Psoas muscle (tissue), 8 donors: Measurements from ENCODE around the gene GRK4. TPM values are rescaled to one million over a fixed set of nuclear protein-coding genes. Genes with fewer than 3 reads are reported as not detected.

Experiments used
- ATAC-seq, 4 donors: fragments of 200-7000 bp; cut with Tn5 transposase; one replicate each; pipeline ENCODE4 v1.9.1; 2020; ENCODE audit warnings: moderate library complexity in 3 of 4, mild to moderate bottlenecking in 2 of 4
- DNase-seq, 2 donors: peaks; one replicate each; pipeline ENCODE4 v3.0.0-alpha.2; 2020
- H3K27ac ChIP-seq: fragments of 200-600 bp; one replicate; pipeline ENCODE4 v1.8.0; 2022
- H3K27me3 ChIP-seq, 3 donors: fragments of 200-600 bp in 1 of 3; one replicate each; pipeline versions ENCODE4 v1.6.1 to v1.8.0; 2013 to 2022; ENCODE audit warnings: low read length in 2 of 3, mild to moderate bottlenecking in 2 of 3, moderate library complexity in 1 of 3; ENCODE audit not compliant: insufficient read depth in 3 of 3
- H3K36me3 ChIP-seq, 2 donors: fragments of 200-600 bp in 1 of 2; one replicate each; pipeline versions ENCODE4 v1.6.1 to v1.8.0; 2013 to 2022; ENCODE audit warnings: low read depth in 1 of 2, mild to moderate bottlenecking in 1 of 2, moderate library complexity in 1 of 2; ENCODE audit not compliant: insufficient read depth in 1 of 2
- H3K4me1 ChIP-seq: fragments of 200-600 bp; one replicate; pipeline ENCODE4 v1.8.0; 2022
- H3K4me3 ChIP-seq: fragments of 200-600 bp; one replicate; pipeline ENCODE4 v1.8.0; 2022; ENCODE audit warnings: mild to moderate bottlenecking
- H3K9me3 ChIP-seq: fragments of 200-600 bp; one replicate; pipeline ENCODE4 v1.8.0; 2022
- CTCF ChIP-seq: fragments of 200-600 bp; IDR thresholded peaks from one replicate; pipeline ENCODE4 v1.8.0; 2022; ENCODE audit warnings: antibody characterized with exemption
- WGBS, 3 donors: extraction: QIAGEN DNeasy Blood & Tissue Kit; methylation state at CpG; one replicate each; pipeline versions ENCODE4 v1.1.6 to v1.1.7; 2013; 5-methylcytosine and 5-hydroxymethylcytosine counted together
- intact Hi-C, 2 donors: fragments of 100-400 bp; cut with DNase I; formaldehyde crosslinking; loops; one replicate each; pipeline versions ENCODE4 v1.11.0 to v1.14.2; 2022
- polyA plus RNA-seq, 3 donors: library from polyadenylated mRNA; stranded (reverse); fragments of 200-250 nt; gene quantifications; one replicate each; pipeline ENCODE4 v1.2.3, GENCODE V29; 2013
- total RNA-seq, 4 donors: library from RNA; stranded (reverse); fragmentation: NEBNext Ultra II Directional in 2 of 4; extraction: Animal tissue kit (Norgen Biotek cat#: 25700) in 2 of 4; gene quantifications; one replicate each; pipeline versions ENCODE4 v1.2.1 to v1.2.4, GENCODE V29; 2021 to 2023
- donor health status: healthy with polysubstance abuse.
- donor health status: DM: no; HTN: no; CAD: no; lungs with moderate emphysema.
- donor health status: Bipolar disorder and iron deficiency.
- donor health status: healthy.
- donor health status: DM: yes; HTN: yes; CAD: no.
- donor health status: DM: no; HTN: no; CAD: no.
- donor health status: DM: no; HTN: no; CAD: no.
- donor health status: DM: yes; HTN: yes; CAD: no.

GRK4 gene
- total and polyA plus RNA-seq, 7 donors: 5.8 to 9.2 (median 6.6) TPM

- no peak for TF ChIP-seq CTCF
- H3K27ac ChIP-seq: no peak overlapping the region
- no peaks in the 10 kb centered on the region for H3K4me1 ChIP-seq
- H3K4me3 ChIP-seq: no peak overlapping the region
- WGBS, 3 donors: 85 to 89% (median 86%) methylated on average over 10 of the region's 10 CpGs
- no peaks in the 10 kb centered on the region for H3K27me3 ChIP-seq
- ATAC-seq (no peak), DNase-seq (no peak)
- no peaks in the 10 kb centered on the region for H3K9me3 ChIP-seq
- H3K36me3 ChIP-seq: peaks cover 6 to 74% of the 10 kb centered on the region in 2 donors
- intact Hi-C loops: no loop called here
Measured at GRCh38 chr4:2923141-2923551, 40.2 kb upstream of the GRK4 start.

DNA sequence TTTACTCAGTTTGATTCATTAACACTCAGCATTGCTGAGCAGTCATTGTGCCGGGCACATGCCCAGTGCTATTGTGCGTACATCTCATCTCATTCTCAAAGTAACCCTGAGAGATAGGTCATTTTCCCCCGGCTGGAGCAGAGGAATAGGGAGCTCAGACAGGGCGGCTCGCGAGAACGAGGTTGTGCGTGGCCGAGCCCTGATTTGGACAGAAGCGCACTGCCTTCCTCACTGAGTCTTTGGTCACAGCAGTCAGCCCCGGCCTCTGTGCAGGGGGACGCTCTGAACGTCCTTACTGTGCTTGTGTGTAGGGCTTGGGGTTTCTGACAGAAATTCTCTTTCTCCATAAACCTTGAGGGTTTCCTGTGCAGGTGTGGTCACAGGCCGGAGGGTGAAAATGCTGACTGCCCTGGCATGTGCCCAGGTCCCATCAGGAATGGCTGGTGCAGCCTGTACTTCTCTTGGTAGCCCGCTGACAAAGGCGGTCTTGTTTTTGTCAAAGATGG, 39.6 kb upstream of the GRK4 start:
- H3K36me3 ChIP-seq: peaks cover 6 to 74% of the 10 kb centered on the region in 2 donors
- no peak for ATAC-seq
- H3K27me3 ChIP-seq: no peaks in the 10 kb centered on the region
- H3K27ac ChIP-seq: no peak overlapping the region
- no peaks in the 10 kb centered on the region for H3K9me3 ChIP-seq
- TF ChIP-seq CTCF: no peak
- intact Hi-C loops: no loop called here
- H3K4me1 ChIP-seq: no peaks in the 10 kb centered on the region
- no peak overlapping the region for H3K4me3 ChIP-seq
- peak in 1 of 2 donors; percentile 22 for DNase-seq
- WGBS, 3 donors: 88 to 90% (median 89%) methylated on average over 16 of the region's 16 CpGs

GRCh38 chr4:2924286-2924685, 39.1 kb upstream of the GRK4 start:
- H3K27ac ChIP-seq: no peak overlapping the region
- no peaks in the 10 kb centered on the region for H3K27me3 ChIP-seq
- no peak for ATAC-seq
- peaks cover 6 to 77% of the 10 kb centered on the region in 2 donors for H3K36me3 ChIP-seq
- WGBS, 3 donors: 78 to 89% (median 83%) methylated on average over 8 of the region's 8 CpGs
- no peak for TF ChIP-seq CTCF
- no peaks in the 10 kb centered on the region for H3K9me3 ChIP-seq
- no peak overlapping the region for H3K4me3 ChIP-seq
- peak in 1 of 2 donors; percentile 32 for DNase-seq
- no peaks in the 10 kb centered on the region for H3K4me1 ChIP-seq
- intact Hi-C loops: no loop called here

DNA sequence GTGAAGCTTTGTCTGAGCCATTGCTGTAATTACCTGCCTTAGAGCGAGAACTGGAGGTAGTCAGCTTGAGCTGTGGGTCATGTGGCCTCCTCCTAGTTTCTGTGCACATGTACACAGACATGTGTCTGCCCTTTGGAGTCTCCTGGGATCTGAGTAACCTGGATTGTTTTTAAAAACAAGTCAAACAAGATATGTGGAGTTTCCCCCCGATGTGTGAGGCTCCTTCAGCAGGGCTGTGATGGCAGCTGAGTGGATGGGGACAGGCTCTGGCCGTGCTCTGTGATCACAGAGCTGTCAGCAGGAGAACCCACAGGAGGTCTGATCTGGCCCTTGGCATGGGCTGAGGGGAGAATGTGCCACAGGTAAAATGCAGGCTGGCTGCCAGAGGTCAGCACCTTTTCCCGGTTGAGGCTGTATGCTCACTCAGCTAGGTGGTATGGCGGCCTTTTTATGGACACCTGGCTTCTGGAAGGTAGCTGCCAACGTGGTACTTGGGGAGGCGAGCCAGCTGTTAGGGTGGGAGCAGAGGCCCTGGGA, 38.5 kb upstream of the GRK4 start:
- ATAC-seq (no peak), DNase-seq (peak in 1 of 2 donors; percentile 27)
- Histone ChIP-seq H3K9me3 (no peaks in the 10 kb centered on the region), H3K4me3 (no peak overlapping the region), H3K4me1 (peaks cover under 1% of the 10 kb centered on the region), H3K36me3 (peaks cover 6 to 83% of the 10 kb centered on the region in 2 donors), H3K27ac (no peak overlapping the region), H3K27me3 (no peaks in the 10 kb centered on the region)
- WGBS, 3 donors: 83 to 85% (median 84%) methylated on average over 7 of the region's 7 CpGs
- TF ChIP-seq CTCF: no peak
- intact Hi-C loops: no loop called here

- intact Hi-C loops: no loop called here
- H3K9me3 ChIP-seq: no peaks in the 10 kb centered on the region
- ATAC-seq (no peak), DNase-seq (no peak)
- H3K27me3 ChIP-seq: no peaks in the 10 kb centered on the region
- no peak overlapping the region for H3K27ac ChIP-seq
- WGBS, 3 donors: 88 to 98% (median 93%) methylated on average over 5 of the region's 5 CpGs
- H3K4me1 ChIP-seq: peaks cover 7% of the 10 kb centered on the region
- TF ChIP-seq CTCF: no peak
- peaks cover 6 to 88% of the 10 kb centered on the region in 2 donors for H3K36me3 ChIP-seq
- H3K4me3 ChIP-seq: no peak overlapping the region
Measured at GRCh38 chr4:2925496-2925895, 37.9 kb upstream of the GRK4 start.
